ENCODE data around the gene UNC13C. TPM values are rescaled to one million over a fixed set of nuclear protein-coding genes. Genes with fewer than 3 reads are reported as not detected.
"Not testable (repeated sequence)": the region's sequence is repeated elsewhere in the genome, so short reads cannot be mapped to it uniquely, and the experiment has no call there.

The UNC13C gene
- total RNA-seq = not detected in 2 replicates

DNA sequence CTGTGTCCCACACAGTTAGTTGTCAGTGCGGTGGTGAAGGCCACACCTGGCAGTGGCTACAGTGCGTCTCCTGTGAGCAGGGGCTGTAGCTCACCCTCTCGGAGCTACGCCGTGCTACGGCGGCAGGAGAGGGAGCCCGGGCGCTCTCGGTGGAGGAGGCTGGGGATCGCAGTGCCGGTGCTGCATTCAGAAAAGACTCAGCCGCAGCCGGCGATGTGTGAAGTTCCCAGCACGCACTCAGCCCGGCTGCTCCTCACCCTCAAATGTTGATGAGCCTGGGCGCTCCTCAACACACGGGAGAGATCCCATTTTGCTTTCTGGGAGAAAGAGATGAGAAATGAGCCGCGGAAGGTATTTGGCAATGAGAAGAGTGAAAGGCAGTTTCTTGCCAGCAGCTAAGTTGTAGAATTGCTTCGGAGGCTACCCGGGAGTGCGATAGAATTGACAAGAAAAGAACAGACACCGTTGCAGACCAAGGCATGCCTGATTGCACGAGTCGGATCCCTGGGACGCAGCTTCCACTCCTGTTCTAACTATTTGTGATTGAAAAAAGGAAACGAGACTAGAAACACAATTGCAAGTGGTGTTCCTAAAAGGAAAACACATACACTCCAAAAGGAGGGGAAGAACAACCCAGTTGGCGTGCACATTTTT, at the start of gene UNC13C:
UNC13C (plus strand) TSS at position 189 of the 654 bp plus-strand sequence. CDS start 34,463 bp downstream, outside the sequence.
- DNase-seq (ENCODE audit: low read depth in 2 of 2) = no peak

DNA sequence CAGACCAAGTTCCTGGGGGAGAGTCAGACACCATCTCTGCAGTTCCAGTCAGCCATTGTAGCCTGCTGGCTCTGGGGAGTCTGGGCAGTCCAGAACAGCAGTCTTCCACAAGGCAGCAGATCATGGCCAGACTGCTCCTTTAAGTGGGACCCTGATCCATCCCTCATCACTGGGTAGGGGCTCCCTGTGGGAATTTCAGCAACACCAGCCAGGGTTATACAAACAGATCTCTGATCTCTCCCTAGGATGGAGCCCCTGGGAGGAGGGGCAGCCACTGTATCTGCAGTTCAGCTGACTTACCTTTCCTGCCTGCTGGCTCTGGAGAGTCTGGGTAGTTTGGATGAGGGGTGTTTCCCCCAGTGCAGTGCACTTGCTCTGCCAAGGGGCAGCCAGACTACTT, 42.1 kb upstream of the UNC13C start:
- no peak for DNase-seq (ENCODE audit: low read depth in 2 of 2)

DNA sequence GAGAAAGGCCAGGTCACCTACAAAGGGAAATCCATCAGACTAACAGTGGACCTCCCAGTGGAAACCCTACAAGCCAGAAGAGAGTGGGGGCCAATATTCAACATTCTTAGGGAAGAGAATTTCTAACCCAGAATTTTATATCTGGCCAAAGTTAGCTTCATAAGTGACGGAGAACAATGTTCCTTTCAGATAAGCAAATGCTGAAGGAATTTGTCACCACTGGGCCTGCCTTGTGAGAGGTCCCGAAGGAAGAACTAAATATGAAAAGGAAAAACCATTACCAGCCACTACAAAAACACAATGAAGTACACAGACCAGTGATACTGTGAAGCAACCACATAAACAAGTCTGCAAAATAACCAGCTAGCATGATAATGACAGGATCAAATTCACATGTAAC, 40.6 kb upstream of the UNC13C start:
- DNase-seq (ENCODE audit: low read depth in 2 of 2) = not testable (repeated sequence)

DNA sequence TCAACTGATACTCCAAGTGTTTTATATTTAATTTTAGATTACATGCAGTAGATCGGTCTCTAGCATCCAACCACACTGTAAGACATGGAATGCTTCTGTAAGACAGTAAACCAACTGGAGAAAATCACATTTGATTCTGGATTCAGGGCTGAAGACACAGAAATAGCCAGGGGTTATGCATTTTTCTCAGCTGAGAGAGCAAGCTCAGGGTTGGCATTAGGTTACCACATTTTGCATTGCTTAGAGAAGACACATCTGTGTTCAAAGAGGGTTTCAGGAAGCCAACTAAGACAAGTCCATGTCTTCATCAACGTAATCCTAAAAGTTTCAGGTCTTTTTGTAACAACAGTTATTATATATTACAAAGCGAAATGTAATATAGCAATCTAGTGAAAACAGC, 27.7 kb upstream of the UNC13C start:
- DNase-seq (ENCODE audit: low read depth in 2 of 2) = no peak

DNA sequence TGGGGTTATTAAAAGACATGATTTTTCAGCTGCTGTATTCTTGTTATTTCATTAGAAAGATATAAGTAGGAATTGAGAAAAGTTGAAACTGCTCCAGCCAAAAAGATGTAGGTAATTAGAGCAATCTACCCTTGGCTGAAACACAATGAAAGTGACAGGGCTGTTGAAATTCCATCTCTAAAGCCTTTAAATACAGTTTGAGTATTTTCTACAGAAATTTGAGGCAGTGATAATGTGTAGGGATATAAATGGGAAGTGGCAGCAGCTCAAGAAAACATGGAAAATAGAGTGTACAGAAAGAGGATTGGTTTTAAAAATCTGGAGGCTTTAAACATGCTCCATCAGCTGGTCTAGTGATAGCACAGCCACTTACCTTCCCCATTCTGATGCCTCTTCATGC, 22.8 kb upstream of the UNC13C start:
- no peak for DNase-seq (ENCODE audit: low read depth in 2 of 2)

DNA sequence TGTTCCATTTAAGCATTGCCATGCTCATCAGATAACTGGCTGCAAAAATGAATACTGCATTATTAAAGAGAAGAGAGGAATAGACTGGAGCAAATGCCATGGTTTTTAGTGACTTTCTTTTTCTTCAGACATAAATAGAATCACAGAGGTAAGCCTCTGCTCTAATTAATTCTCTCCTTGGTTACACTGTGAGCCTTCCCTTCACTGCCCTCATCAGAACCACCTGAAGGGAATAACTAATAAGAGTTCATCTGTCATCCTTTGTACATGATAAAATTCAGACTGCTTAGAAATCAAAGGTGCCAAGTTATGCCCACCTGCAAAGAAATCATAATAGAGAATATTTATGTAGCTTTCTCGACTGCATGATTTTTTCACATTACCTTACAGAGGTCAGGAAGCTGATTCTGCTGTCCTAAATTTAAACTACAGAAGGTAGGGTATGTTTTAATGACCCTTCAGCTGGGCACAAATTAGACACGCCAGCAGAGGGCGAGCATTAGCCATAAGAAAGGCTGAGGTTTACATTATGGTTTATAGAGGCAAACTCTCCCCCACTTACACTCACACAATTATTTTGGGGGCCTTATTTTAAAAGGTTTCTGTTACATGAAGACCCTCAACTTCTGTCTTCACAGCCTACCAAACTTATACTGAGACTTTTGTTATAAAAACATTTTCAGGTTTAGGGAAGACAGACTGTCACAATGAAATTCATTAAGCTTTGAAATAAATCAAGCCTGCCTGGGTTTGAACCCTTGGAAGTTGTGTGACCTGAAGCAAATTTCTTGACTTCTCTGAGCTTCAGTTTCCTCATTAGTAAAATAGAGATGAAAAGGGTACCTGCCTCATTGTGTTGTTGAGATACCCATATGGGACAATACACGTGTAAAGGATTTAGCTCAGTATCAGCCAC, 15.3 kb upstream of the UNC13C start:
- peak; percentile 1 to 23 for DNase-seq (ENCODE audit: low read depth in 2 of 2)

DNA sequence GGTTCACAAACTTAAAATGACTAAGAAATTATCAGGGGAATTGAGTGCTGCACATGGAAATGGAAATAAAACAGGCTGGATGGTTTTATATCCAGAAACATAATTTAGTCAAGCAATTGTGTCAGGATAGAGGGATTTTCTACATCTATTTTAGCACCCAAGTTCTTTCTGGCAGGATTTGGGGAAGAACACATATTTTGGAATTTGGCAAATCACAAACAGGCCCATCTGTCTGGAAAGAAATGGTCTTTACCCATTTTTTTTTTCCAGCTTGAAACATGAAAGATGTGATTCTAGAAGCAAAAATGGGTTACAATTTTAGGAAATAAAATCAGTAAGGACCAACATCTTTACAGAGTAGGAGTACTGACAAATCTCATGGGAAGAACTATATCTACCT, 14.4 kb upstream of the UNC13C start:
- no peak for DNase-seq (ENCODE audit: low read depth in 2 of 2)

DNA sequence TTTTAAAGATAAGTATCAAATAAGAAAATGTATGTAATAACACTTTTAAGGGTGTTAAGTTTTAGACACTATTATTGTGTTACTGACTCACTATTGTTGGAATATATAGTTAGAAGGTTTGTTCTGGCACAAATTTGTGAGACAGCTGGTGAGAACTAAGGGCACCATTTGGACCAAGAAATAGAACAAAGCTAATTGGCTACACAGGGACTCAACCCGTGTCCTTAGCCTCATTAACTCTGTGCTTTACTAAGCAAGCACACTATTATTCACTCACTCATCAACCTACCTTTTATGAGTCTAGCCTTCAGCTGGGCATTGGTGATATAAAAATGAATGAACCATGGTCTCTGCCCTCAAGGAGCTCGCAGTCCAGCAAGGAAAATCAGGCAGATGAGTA, 4.1 kb upstream of the UNC13C start:
- DNase-seq (ENCODE audit: low read depth in 2 of 2) = no peak

DNA sequence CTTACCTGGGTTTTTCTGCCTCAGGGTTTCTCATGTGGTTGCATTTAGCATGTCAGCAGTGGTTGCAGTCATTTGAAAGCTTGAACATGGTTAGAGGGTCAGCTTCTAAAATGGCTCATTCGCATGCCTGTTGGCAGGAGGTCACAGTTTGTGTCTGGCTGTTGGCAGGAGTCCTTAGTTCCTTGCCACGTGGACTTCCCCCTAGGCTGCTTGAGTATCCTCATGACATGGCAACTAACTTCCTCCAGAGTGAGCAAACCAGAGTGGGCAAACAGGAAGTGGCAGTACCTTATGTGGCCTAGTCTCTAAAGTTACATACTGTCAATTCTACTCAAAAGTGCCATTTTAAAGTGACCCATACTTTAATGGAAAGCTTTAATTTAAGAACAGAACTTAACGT, 3.4 kb upstream of the UNC13C start:
- no peak for DNase-seq (ENCODE audit: low read depth in 2 of 2)

DNA sequence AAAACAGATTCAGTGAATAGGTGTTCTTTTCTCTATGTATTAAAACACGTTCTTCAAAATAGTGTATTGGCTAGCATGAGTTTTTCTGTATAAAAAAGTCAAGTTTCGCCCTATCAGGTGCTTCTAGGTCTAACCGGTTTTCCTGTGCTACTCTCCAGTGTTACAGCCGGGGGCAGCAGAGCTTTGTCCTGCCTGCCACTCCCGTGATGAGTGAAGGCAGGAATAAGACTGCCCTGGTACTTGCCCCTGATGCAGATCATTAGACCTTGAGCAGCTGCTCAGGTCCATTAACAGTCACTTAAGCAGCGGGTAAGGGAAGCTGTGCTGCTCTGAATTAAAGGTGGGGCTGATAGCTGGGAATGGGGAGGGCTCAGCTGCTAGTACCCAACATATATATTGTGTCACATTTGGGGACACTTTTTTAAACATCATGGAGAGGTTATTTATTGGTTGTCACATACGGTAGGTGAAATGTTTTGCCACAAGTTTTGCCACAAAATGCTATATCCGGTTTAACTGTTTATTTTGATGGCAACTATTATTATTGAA, 1.3 kb upstream of the UNC13C start:
- no peak for DNase-seq (ENCODE audit: low read depth in 2 of 2)

DNA sequence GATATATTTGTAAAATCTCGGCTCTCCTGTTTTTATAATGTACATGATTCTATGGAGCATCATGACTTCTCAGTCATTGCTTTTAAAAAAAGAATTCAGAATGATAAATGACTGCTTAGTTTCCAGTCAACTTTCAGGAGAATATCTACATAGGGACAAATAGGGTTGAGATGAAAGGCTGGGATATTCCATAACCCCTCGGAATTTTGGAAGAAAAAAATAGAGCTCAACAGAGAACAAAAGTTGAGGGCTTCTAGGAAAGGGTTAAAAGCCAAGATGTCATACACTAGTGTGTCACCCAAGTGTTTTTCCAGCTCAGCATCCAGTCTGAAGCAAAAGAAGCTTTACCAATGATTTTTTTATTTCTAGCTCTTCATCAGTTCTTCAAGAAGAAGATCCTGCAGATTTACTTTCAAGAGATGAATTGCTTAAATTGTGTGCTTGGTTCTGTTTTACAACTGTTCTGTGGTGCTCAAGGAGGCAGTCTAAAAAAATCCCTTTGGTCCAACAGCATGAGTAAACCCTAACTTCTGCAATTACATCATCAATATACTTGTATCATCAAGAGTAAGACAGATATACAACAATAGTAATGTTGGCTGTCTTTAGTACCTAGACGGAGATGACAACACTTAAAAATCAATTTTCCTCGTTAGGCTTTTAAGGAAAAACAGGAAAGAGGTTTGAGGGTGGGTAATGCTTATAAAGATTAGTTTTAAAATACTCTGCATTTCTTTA, 979 bp downstream of the UNC13C start:
- DNase-seq (ENCODE audit: low read depth in 2 of 2) = no peak

DNA sequence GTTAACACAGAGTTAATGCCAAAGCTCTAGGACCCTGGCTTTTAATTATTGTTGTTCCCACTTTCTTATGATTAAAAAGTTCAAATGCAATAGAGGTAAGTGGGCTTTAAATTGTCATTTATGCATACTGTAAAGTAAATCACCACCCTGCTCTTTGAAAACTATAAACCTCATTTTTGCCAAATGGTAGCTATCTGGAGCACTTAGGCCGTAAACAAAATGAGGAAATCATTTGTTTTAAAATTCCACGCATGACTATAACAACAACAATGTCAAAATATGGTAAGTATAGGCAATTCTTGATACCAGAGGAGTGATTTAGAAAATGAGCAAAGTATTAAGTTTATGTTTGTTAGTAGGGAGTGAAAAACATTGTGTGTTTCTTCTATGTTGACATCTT, 1.8 kb downstream of the UNC13C start:
- no peak for DNase-seq (ENCODE audit: low read depth in 2 of 2)

DNA sequence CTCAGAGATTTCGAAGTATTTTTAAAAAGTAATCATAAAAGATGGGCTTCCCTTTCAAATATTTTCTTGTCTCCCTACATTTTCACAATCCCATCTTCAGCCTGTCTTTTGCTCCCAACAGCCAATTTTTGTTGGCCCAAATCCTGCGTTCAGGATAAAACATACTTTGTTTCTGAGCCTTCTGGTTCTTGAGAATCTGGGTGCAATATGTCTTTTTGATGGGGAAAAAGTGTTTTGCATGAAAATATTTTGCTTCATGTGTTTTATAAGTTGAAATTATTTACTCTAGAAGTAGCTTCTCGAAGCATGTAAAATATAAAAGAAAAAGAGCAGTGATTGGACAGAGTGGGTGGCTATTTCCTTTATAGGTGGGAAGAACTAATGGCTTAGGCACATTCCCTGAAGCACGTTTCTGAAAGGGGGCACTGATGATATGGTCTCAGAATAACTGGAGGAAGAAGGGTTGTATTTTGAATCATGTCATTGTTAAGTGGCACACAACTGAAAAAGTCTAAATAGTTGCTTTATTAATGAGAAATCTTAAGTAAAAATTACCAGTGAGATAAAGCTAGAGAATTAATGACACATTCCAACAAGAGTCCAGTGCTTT, 3.9 kb downstream of the UNC13C start:
- DNase-seq (ENCODE audit: low read depth in 2 of 2) = no peak

DNA sequence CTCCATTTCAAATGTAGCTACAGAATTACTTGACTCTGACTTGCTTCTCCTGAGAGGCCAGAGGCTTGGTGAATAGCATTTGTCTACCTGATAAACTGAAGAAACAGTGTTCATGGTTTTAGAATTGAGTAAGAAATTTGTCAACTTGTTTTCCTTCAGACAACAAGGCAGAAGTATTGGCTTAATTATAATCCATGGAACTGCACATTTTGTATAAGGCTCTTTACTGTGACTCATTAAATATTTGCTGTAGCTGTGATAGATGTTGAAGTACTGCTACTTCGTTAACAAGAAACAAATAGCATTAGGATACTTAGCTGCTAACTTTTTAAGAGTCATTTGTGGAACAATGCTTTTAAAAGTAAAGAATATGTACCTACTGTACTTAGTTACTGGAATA, 4.6 kb downstream of the UNC13C start:
- no peak for DNase-seq (ENCODE audit: low read depth in 2 of 2)

DNA sequence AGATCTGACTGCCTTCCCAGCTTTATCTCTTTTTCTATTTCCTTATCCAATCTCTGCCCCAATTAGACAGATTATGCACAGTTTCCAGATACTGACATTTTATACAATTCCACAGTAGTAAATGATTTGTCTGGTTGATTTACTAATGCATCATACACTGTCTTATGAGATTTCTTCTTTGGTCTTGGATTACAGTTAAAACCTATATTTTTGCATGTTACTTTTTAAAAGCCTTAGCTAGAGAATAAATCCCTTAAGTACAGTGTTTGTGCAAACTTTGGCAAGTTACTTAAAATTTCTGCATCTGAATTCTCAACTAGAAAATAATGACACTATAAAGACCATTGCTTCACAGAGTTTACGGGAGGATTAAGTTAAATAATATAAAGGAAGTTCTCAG, 6.0 kb downstream of the UNC13C start:
- DNase-seq (ENCODE audit: low read depth in 2 of 2) = no peak

DNA sequence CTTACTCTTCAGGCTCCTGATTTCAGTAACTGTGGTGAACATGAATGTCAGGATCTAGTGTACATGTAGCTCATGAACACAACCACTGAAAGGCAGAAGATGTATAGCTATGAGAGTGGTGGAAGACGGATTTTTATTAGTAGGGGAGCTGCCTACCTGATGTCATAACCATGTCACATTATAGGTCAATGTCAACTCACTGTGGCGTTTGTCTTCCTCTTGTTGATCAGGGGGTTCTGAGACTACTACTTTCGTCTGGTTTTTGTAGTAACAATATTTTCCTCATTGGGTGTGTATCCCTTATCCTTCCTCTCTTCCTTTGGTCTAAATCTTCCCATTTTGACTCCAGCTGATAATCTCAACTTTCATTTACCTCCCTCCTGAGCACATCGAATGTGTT, 7.3 kb downstream of the UNC13C start:
- no peak for DNase-seq (ENCODE audit: low read depth in 2 of 2)

DNA sequence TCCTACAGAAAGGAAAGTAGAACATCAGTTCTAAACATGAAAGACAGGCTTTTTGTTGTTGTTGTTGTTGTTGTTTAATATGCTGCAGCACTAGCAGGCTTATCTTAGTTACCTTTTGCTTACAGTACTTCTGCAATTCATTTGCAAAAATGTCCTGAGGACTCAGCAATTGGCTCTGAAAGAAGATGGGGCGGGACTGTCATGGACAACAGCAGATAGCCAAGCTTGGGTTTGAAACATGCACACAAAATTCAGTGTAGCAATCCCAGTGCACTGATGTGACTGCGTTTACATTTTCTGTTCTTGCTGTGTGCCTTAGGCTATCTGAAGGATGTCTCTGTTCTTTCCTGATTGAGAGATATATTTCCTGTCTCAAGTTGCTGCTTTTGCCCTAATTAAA, 9.2 kb downstream of the UNC13C start:
- no peak for DNase-seq (ENCODE audit: low read depth in 2 of 2)

DNA sequence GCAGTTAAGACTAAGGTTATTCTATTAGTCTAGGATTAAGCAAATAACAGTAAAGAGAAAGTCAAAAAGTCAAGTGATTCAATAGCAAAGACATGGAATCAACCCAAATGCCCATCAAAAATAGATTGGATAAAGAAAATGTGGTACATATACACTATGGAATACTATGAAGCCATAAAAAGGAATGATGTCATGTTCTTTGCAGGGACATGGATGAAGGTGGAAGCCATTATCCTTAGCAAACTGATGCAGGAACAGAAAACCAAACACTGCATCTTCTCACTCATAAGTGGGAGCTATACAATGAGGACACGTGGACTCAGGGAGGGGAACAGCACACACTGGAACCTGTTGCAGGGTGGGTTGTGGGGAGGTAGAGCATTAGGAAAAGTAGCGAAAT, 29.0 kb downstream of the UNC13C start:
- DNase-seq (ENCODE audit: low read depth in 2 of 2) = no peak

DNA sequence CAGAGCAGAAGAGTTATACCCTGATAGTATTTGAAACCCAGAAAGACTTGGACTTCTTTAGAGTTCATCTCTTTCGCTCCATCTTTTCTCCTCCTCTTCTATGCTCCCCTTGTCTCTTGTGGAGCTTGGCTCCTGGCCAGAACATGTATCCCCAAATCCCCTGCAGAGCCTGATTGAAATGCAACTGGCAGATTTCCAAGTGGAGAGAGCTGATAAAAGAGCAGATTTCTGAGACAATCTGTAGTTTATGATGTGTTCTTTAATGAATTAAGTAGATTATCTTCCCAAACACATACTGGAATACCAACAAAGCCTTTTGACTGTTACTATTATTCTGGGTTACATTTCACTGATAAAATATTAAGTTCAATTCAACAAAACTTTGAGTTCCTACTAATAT, 33.4 kb downstream of the UNC13C start:
- no peak for DNase-seq (ENCODE audit: low read depth in 2 of 2)

DNA sequence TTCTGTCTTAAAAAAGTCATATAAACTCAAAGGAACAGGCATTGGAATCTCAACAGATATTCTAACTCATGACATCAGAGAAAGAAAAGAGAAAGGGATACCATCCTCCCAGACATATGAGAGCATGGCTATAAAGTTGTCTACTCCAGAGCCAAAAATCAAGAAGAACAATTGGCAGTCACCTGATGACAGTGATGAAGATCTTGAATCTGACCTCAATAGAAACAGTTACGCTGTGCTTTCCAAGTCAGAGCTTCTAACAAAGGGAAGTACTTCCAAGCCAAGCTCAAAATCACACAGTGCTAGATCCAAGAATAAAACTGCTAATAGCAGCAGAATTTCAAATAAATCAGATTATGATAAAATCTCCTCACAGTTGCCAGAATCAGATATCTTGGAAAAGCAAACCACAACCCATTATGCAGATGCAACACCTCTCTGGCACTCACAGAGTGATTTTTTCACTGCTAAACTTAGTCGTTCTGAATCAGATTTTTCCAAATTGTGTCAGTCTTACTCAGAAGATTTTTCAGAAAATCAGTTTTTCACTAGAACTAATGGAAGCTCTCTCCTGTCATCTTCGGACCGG, 35.9 kb downstream of the UNC13C start:
- DNase-seq (ENCODE audit: low read depth in 2 of 2) = no peak

DNA sequence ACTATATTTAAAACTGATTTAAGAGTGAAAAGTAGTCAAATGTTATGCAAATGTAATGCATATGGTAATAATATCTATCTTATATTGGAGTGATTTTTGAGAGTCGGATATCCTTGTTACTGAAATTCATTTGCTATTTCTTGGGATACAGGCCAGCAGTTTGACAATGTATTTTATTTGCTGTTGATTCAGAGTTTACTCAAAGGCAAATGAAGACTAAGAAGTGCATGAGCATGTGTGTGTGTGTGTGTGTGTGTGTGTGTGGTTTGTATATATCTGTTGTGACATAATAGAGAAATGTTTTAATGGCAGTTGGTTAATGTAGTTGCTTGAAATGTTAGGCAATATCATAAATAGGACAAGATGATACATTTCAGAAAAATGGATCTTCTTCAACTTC, 39.0 kb downstream of the UNC13C start:
- no peak for DNase-seq (ENCODE audit: low read depth in 2 of 2)
